HG03139 (cell line): ENCODE results near the gene SUCLG1.
"Not testable (repeated sequence)": the region's sequence is repeated elsewhere in the genome, so short reads cannot be mapped to it uniquely, and the experiment has no call there.

Experiments
- ATAC-seq: cut with Tn5 transposase; IDR thresholded peaks from one replicate; pipeline ENCODE4 v1.9.1; 2021; ENCODE audit not compliant: unreplicated experiment

SUCLG1 gene

GRCh38 chr2:84459018-84459943, at the start of gene SUCLG1:
TSS of gene SUCLG1 (minus strand) at chr2:84459280. CDS start at chr2:84459269, 11 bp downstream.
- peak; percentile 92 for ATAC-seq

GRCh38 chr2:84498150-84498799, 39.2 kb upstream of the SUCLG1 start:
- no peak for ATAC-seq

GRCh38 chr2:84497285-84497684, 38.2 kb upstream of the SUCLG1 start:
- ATAC-seq: no peak

- ATAC-seq: no peak
Measured at GRCh38 chr2:84496386-84496785, 37.3 kb upstream of the SUCLG1 start.

- peak; percentile 91 for ATAC-seq
Measured at GRCh38 chr2:84495539-84496146, 36.6 kb upstream of the SUCLG1 start.

GRCh38 chr2:84494070-84494469, 35.0 kb upstream of the SUCLG1 start:
- no peak for ATAC-seq

- ATAC-seq: no peak
Measured at GRCh38 chr2:84493514-84493913, 34.4 kb upstream of the SUCLG1 start.

GRCh38 chr2:84492571-84492970, 33.5 kb upstream of the SUCLG1 start:
- no peak for ATAC-seq

GRCh38 chr2:84491741-84492140, 32.7 kb upstream of the SUCLG1 start:
- ATAC-seq: no peak

- ATAC-seq: no peak
Measured at GRCh38 chr2:84491256-84491655, 32.2 kb upstream of the SUCLG1 start.

GRCh38 chr2:84487298-84487996, 28.4 kb upstream of the SUCLG1 start:
- ATAC-seq: no peak

GRCh38 chr2:84486441-84487115, 27.5 kb upstream of the SUCLG1 start:
- ATAC-seq: no peak

- no peak for ATAC-seq
Measured at GRCh38 chr2:84483320-84483719, 24.2 kb upstream of the SUCLG1 start.

- ATAC-seq: no peak
Measured at GRCh38 chr2:84482603-84483002, 23.5 kb upstream of the SUCLG1 start.

- no peak for ATAC-seq
Measured at GRCh38 chr2:84481702-84482101, 22.6 kb upstream of the SUCLG1 start.

- no peak for ATAC-seq
Measured at GRCh38 chr2:84478867-84479266, 19.8 kb upstream of the SUCLG1 start.

GRCh38 chr2:84477886-84478285, 18.8 kb upstream of the SUCLG1 start:
- no peak for ATAC-seq

- ATAC-seq: no peak
Measured at GRCh38 chr2:84474176-84474575, 15.1 kb upstream of the SUCLG1 start.

GRCh38 chr2:84472856-84473565, 13.9 kb upstream of the SUCLG1 start:
- ATAC-seq: no peak

- not testable (repeated sequence) for ATAC-seq
Measured at GRCh38 chr2:84472423-84472822, 13.3 kb upstream of the SUCLG1 start.
